GM21515 (cell line): Measurements from ENCODE around the gene WBP1L.
"Not testable (repeated sequence)": the region's sequence is repeated elsewhere in the genome, so short reads cannot be mapped to it uniquely, and the experiment has no call there.

Source experiments
- ATAC-seq: cut with Tn5 transposase; IDR thresholded peaks from one replicate; pipeline ENCODE4 v1.9.1; 2021; ENCODE audit not compliant: unreplicated experiment

WBP1L gene

DNA sequence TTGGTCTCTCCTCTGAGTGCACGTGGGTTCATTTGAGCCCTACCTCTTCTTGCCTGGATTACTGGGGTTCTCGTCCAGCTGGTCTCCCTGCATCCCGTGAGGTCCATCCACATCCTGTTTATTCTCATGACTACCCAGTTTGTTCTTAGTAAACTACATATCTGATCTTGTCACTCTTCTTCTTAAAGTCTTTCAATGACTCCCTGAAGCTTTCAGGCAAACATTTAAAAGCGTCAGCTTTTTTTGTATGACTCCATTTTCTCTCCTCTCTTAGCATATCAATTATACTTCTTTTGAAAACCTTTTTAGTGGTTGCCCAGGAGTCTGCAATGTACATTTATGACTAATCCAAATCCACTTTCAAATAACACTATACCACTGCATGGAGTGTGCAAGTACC lies 21.8 kb upstream of the WBP1L start:
- ATAC-seq: no peak

DNA sequence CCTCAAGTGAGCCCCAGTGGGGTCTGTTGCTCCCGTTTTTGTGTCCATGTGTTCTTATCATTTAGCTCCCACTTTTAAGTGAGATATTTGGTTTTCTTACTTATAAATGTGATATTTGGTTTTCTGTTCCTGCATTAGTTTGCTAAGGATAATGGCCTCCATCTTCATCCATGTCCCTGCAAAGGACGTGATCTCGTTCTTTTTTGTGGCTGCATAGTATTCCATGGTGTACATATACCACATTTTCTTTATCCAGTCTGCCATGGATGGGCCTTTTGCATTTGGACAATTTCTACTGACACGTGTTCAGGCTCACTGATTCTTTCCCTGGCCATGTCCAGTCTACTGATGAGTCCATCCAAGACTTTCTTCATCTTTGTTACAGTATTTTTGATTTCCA lies 19.8 kb upstream of the WBP1L start:
- no peak for ATAC-seq

DNA sequence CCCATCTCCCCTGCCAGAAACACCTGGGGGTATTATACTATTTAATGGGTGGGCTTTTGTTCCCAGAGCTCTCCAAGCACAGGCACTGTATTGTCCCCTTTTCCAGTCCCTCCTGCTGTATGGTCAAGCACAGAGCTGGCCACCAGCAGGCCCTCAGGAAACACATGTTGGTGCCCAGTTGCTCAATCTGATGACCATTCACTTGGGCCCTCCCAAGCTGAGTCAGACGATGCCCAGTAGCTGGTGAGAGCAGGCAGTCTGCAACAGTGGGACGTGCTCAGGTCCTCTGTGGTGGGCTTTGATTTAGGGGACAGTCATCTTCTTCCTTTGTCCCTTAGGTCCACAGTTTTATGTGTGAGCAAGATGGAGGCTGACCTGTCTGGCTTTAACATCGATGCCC lies 17.5 kb upstream of the WBP1L start:
- ATAC-seq: no peak

- ATAC-seq: no peak
These were observed 16.5 kb upstream of the WBP1L start for GRCh38 chr10:102727037-102727818.

- ATAC-seq: no peak
These were observed 14.4 kb upstream of the WBP1L start for GRCh38 chr10:102729029-102730026.

DNA sequence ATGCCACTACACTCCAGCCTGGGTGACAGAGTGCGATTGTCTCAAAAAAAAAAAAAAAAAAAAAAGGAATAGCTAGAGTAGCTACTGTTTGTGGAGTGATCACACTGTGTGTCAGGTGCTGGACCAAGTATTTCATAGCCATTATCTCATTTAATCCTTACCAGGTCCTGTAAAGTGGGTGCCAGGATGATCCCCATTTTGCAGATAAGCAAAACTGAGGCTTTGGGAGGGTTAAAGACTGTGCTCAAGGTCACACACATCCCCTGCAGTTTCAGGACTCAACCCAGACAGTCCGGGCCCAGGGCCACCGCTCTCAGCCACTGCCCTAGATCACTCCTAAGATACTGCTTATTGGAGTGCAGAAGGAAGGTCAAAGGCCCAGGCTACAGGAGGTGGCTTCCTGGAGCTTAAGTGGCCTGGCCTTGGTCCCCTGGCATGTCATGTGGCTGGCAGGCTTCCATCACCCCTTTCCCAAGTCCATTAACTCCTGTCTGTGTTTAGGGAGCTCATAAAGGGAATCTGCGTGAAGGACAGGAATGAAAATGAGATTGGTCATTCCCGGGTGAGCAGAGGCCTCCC lies 12.4 kb upstream of the WBP1L start:
- ATAC-seq: no peak

- no peak for ATAC-seq
These were observed 11.1 kb upstream of the WBP1L start for GRCh38 chr10:102732661-102733060.

- ATAC-seq: no peak
These were observed 8.6 kb upstream of the WBP1L start for GRCh38 chr10:102735065-102735562.

- ATAC-seq: no peak
These were observed 5.0 kb upstream of the WBP1L start for GRCh38 chr10:102738692-102739121.

DNA sequence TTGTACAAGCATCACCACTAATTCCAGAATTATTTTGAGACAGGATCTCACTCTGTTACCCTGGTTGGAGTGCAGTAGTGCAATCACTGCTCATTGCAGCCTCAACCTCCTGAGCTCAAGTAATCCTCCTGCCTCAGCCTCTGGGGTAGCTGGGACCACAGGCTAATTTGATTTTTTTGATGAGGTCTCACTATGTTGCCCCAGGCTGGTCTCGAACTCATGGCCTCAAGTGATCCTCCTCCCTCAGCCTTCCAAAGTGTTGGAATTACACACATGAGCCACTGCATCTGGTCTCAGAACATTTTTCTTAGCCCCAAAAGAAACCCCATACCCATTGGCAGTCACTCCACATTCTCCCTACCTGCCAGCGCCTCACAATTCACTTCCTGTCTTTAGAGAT lies 3.5 kb upstream of the WBP1L start:
- ATAC-seq: no peak

GRCh38 chr10:102741726-102742237 lies 2.0 kb upstream of the WBP1L start:
- no peak for ATAC-seq

GRCh38 chr10:102742313-102742712 lies 1.4 kb upstream of the WBP1L start:
- not testable (repeated sequence) for ATAC-seq

- ATAC-seq: no peak
These were observed 615 bp upstream of the WBP1L start for GRCh38 chr10:102743078-102743587.

- ATAC-seq: peak; percentile 10
These were observed 765 bp downstream of the WBP1L start for GRCh38 chr10:102744374-102745051.

DNA sequence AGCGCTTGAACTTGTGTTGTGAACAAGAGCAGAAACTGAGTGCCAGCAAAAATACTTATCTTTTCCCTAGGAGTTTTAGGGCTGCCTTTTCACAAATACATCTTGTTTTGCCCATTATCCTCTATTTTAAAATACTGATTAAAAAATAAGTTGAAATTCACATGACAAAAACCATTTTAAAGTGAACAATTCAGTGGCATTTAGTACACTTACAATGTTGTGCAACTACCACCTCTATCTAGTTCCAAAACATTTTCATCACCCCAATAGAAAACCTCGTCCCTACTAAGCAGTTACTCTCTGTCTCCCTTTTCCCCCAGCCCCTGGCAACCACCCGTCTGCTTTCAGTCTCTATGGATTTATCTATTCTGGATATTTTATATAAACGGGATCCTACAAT lies 1.4 kb downstream of the WBP1L start:
- no peak for ATAC-seq

GRCh38 chr10:102752266-102752930 lies 8.7 kb downstream of the WBP1L start:
- ATAC-seq: no peak

GRCh38 chr10:102752934-102753664 lies 9.4 kb downstream of the WBP1L start:
- ATAC-seq: no peak

GRCh38 chr10:102753718-102754117 lies 10.0 kb downstream of the WBP1L start:
- no peak for ATAC-seq

DNA sequence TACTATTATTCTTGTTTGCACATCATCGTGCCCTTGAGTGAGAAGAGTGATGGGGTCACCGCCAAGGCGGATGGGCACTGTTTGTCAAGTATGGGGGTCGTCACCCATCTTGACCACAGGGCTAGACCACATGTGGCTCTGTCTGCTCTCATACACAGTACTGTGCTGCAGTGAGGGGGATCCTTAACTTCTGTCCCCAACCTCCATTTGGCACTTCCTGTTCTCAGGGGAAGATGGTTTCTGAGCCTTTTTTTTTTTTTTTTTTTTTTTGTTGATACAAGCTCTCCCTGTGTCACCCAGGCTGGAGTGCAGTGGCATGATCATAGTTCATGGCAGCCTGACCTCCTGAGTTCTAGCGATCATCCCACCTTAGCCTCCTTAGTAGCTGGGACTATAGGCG lies 13.6 kb downstream of the WBP1L start:
- no peak for ATAC-seq
